HPDE6-E6E7 (cell line): ENCODE measurements around the gene KRTAP9-4.
"Not testable (repeated sequence)": the region's sequence is repeated elsewhere in the genome, so short reads cannot be mapped to it uniquely, and the experiment has no call there.

Experiments used
- DNase-seq: peaks from one replicate; pipeline ENCODE4 v3.0.0; 2011; ENCODE audit warnings: missing footprints; ENCODE audit errors: extremely low spot score

KRTAP9-4 gene

DNA sequence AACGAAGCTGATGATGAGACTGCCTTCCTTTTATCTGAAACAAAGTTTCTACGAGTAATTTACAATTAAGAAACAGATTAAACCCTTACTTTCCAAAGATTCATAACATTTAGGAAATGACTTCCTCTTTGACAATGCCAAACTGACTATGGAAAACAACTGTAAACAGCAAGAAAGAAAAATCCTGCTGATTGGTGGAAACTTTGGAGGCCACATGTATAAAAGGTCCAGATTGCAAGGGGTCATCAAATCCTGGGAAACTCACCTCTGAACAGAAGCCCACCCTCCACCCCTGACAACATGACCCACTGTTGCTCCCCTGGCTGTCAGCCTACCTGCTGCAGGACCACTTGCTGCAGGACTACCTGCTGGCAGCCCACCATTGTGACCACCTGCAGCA lies 15.6 kb downstream of the KRTAP9-4 start, which contains the start of gene KRTAP9-6:
Gene KRTAP9-6, plus strand, starts transcription at position 301 of the 400 bp plus-strand sequence. Its CDS starts 0 bp downstream, at position 301.
- no peak for DNase-seq

DNA sequence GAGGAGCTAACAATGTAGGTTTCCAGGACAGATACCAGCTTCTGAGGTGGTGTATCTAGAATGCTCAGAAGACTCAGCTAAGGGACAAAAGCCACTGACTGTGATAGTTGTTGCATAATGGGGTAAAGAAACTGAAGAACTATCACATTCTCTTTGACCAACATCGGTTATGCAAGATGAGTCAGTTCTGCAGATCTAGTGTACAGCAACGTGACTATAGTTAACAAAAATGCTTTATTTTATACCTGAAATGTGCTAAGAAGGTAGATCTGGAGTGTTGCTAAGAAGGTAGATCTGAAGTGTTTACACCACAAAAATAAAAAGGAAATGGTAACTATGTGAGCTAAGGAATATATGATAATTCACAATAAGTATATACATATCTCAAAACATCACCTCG lies 18.2 kb downstream of the KRTAP9-4 start:
- DNase-seq, result peak; percentile 10

DNA sequence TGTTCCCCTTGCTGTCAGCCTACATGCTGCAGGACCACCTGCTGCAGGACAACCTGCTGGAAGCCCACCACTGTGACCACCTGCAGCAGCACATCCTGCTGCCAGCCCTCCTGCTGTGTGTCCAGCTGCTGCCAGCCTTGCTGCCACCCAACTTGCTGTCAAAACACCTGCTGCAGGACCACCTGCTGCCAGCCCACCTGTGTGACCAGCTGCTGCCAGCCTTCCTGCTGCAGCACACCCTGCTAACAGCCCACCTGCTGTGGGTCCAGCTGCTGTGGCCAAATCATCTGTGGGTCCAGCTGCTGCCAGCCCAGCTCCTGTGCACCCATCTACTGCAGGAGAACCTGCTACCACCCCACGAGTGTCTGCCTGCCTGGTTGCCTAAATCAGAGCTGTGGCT lies 21.8 kb downstream of the KRTAP9-4 start:
- DNase-seq, result not testable (repeated sequence)

DNA sequence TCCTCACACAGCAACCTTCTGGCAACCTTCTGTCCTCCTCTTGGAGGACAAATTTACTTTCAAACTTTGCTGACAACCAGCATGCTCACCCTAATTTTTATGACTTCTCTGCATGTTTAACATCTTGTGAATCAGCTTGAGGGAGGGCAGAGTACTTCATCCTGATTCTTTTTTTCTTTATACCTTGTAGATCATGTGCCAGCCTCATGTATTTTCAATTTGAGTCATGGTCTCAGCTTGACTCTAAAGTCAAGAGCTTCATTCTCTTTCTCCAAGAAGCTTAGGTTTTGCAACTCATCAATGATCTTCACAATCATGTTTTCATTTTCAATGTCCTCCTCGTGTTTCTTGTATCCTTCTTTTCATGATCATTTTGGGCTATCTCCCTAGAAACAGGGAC lies 22.4 kb downstream of the KRTAP9-4 start:
- DNase-seq, result no peak

DNA sequence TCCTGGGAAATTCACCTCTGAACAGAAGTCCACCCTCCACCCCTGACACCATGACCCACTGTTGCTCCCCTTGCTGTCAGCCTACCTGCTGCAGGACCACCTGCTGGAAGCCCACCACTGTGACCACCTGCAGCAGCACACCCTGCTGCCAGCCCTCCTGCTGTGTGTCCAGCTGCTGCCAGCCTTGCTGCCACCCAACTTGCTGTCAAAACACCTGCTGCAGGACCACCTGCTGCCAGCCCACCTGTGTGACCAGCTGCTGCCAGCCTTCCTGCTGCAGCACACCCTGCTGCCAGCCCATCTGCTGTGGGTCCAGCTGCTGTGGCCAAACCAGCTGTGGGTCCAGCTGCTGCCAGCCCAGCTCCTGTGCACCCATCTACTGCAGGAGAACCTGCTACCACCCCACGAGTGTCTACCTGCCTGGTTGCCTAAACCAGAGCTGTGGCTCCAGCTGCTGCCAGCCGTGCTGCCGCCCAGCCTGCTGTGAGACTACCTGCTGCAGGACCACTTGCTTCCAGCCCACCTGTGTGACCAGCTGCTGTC lies 26.2 kb downstream of the KRTAP9-4 start, which contains the start of gene KRTAP9-7:
Gene KRTAP9-7, plus strand, starts transcription at position 51 of the 543 bp plus-strand sequence. Its CDS starts 0 bp downstream, at position 51.
- DNase-seq, result not testable (repeated sequence)

DNA sequence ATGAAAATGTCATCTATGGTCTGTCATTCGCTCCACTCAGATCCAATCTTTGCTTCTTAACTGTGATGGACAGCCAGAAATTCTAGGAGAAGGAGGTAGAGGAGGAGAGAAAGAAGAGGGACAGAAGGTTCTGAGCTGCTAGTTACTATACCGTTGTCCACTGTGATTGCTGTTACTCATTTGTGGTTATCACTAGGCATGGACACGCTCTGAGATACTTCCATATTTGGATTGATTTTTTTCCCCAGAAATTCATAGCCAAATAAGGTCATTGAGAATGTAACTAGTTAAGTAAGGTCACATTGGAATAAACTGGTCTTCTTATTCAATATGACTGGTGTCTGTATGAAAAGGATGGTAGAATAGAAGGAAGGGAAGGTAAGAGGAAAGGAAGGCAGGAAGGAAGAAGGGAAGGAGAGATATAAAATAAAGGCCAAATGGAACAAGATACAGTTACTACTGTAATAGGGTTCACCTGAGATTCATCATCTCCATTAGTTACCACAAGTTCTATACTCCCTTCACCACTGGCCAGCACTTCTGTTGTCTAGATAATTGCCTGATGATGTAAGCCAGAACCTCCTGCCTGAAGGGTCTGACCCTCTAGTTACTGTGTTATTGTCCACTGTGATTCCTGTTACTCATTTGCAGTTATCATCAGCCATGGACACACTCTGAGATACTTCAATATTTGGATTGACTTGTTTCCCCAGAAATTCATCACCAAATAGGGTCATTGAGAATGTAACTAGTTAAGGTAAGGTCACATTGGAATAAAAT lies 28.9 kb downstream of the KRTAP9-4 start:
- DNase-seq, result no peak

DNA sequence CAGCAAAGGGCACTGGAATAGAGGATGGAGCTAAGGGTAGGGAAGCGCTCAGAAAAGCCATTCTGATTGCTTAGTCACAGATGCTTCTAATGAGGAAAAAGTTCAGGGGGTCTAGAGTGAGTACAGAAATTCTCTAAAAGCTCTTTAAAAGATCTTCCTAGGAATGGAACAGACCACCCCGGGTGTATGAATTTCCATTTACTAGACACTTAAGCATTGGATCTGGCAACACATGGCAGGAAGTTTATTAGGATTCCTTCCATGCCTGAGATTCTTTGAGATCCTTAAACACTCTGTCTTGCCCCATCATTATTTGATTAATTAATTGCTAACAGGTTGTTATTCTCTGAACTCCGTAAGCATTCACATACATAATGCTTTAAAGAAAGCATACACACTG lies 34.6 kb downstream of the KRTAP9-4 start:
- no peak for DNase-seq

DNA sequence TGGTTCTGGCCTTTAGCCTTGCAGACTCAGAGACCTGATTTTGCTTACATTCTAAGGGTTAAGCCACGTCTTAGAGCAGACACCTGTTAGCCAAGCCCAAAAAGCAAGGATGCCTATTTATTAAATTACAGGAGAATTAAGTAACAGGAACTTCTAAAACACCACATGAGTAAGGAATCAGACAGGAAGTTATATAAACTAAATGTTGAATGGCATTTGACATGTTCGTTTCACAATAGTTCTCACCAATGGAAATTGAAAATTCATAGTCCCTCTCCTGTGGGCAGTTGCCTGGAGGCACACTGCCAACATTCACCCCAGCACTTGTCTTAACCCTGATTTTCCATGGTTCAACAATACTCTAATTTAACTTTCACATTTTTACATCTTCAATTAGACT lies 35.1 kb downstream of the KRTAP9-4 start:
- DNase-seq, result no peak

DNA sequence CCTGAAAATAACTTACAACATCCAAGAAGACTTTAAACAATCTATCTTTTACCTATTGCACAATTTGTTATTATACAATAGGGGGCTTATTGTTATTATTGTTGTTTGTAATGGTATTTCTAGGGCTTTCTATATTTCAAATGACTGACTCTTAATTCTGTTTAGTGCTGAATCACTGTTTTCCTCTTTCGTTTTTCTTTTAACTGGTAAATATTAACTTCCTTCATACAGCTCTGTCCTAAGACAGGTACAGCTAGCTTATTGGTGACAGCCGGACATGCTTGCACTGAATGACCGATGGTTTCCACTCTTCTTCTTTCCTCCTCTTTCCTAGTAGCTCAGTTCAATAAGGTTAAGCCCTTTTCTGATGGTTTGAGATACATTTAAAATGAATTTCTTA lies 37.6 kb downstream of the KRTAP9-4 start:
- DNase-seq, result no peak

DNA sequence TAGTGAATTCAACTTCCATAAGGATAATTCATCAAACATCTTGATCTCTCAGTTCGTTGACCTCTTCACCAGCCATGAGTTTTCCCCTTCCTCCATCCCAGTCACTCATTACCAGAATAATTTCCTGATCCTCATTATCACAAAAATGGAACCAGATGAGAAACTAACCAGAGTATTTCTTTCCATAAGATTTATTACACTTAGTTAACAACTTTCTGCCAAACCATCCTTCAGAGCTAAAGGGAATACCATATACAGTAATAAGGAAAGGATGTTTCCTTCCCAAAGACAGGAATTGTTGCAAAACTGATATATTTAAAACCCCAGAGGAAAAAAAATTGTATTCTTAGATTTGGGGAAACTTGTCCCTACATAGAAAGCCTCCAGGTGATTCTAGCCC lies 44.5 kb downstream of the KRTAP9-4 start:
- no peak for DNase-seq

DNA sequence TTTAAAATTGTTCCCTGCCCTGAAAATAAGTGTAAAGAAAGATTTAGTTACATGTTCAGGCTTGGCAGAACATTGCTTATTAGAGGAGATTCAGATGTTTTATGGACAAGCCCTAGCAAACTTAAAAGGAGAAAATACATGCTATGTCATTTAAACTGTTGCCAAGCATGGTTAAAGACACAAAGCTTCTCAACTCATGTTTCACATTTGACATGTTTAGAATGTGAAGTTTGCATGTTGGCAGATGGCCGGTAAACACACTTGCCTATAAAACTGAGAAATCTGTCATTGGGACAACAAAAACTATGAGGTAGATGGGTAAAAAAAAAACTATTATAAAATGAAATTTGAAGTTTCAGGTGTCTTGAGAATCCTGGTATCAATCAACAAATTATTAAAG lies 47.4 kb downstream of the KRTAP9-4 start:
- no peak for DNase-seq

DNA sequence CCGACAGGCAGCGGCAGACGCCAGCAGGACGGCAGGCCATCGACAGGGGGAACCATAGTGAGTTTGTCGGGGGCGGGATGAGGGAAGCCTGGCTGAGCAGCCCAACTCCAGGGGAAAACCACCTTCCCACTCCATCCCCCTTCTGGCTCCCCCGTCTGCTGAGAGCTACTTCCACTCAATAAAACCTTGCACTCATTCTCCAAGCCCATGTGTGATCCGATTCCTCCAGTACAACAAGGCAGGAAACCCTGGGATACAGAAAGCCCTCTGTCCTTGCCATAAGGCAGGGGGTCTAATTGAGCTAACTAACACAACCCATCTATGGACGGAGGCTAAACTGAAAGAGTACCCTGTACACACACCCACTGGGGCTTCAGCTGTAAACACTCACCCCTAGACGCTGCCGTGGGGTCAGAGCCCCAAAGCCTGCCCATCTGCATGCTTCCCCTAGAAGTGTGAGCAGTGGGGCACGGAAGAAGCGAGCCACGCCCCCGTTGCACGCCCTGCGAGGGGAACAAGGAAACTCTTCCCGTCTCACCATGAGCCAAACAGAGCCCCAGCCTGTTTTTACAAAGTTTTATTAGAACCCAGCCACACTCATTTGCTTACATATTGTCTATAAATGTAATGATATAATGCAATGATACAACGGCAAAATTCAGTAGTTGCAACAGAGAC lies 49.1 kb downstream of the KRTAP9-4 start:
- no peak for DNase-seq
